Stimulated activated CD8-positive, alpha-beta memory T cell treated with anti-CD3 and anti-CD28 coated beads, Interleukin-12 subunit alpha, Interleukin-12 subunit beta, amount 100 ng/mL, for 24 hours (primary cell): ENCODE data around the gene OGDH.
"Not testable (repeated sequence)": the region's sequence is repeated elsewhere in the genome, so short reads cannot be mapped to it uniquely, and the experiment has no call there.

Experiments used
- DNase-seq: peaks from one replicate; pipeline ENCODE4 v3.0.0-alpha.2; 2020; ENCODE audit errors: extremely low read depth

The OGDH gene

GRCh38 chr7:44667190-44667589 lies 60.8 kb downstream of the OGDH start:
- no peak for DNase-seq

- DNase-seq = no peak
These were observed 64.6 kb downstream of the OGDH start for GRCh38 chr7:44671069-44671468.

GRCh38 chr7:44673324-44673723 lies 66.9 kb downstream of the OGDH start:
- no peak for DNase-seq

GRCh38 chr7:44673771-44674170 lies 67.3 kb downstream of the OGDH start:
- DNase-seq = no peak

GRCh38 chr7:44674381-44674780 lies 68.0 kb downstream of the OGDH start:
- no peak for DNase-seq

GRCh38 chr7:44676776-44677175 lies 70.3 kb downstream of the OGDH start:
- no peak for DNase-seq

- DNase-seq = no peak
These were observed 71.7 kb downstream of the OGDH start for GRCh38 chr7:44678101-44678470.

- DNase-seq = no peak
These were observed 72.2 kb downstream of the OGDH start for GRCh38 chr7:44678471-44679179.

- DNase-seq = no peak
These were observed 75.2 kb downstream of the OGDH start for GRCh38 chr7:44681645-44682044.

GRCh38 chr7:44685723-44686122 lies 79.3 kb downstream of the OGDH start:
- no peak for DNase-seq

GRCh38 chr7:44689427-44689826 lies 83.0 kb downstream of the OGDH start:
- DNase-seq = no peak

GRCh38 chr7:44693641-44694313 lies 87.3 kb downstream of the OGDH start:
- DNase-seq = no peak

GRCh38 chr7:44694326-44694725 lies 87.9 kb downstream of the OGDH start:
- no peak for DNase-seq

GRCh38 chr7:44694766-44695165 lies 88.3 kb downstream of the OGDH start:
- DNase-seq = no peak

- DNase-seq = no peak
These were observed 89.3 kb downstream of the OGDH start for GRCh38 chr7:44695756-44696155.

- no peak for DNase-seq
These were observed 90.3 kb downstream of the OGDH start for GRCh38 chr7:44696728-44697127.

GRCh38 chr7:44697136-44698045 lies 91.0 kb downstream of the OGDH start:
- DNase-seq = no peak

- no peak for DNase-seq
These were observed 91.7 kb downstream of the OGDH start for GRCh38 chr7:44698046-44698580.

GRCh38 chr7:44699598-44699997 lies 93.2 kb downstream of the OGDH start:
- not testable (repeated sequence) for DNase-seq

- no peak for DNase-seq
These were observed 93.9 kb downstream of the OGDH start for GRCh38 chr7:44700322-44700721.

GRCh38 chr7:44703391-44703790 lies 97.0 kb downstream of the OGDH start:
- DNase-seq = not testable (repeated sequence)

GRCh38 chr7:44703921-44704320 lies 97.5 kb downstream of the OGDH start:
- DNase-seq = no peak
